Heart left ventricle (tissue), 16 donors: Measurements from ENCODE around the gene PRDM16. TPM values are rescaled to one million over a fixed set of nuclear protein-coding genes. Genes with fewer than 3 reads are reported as not detected.

Experiments used
- ATAC-seq, 4 donors: fragments of 200-7000 bp; cut with Tn5 transposase; one replicate each; pipeline ENCODE4 v1.9.1; 2020 to 2022; ENCODE audit warnings: moderate library complexity in 4 of 4, mild to moderate bottlenecking in 3 of 4, moderate number of reproducible peaks in 1 of 4
- DNase-seq, 5 donors: peaks; one replicate each; pipeline ENCODE4 v3.0.0-alpha.2; 2020
- H3K27ac ChIP-seq, 12 donors: fragments of 200-600 bp; sonication (generic) in 4 of 12; one replicate each; pipeline versions ENCODE4 v1.5.0 to v1.8.0; 2016 to 2022; ENCODE audit warnings: mild to moderate bottlenecking in 2 of 12
- H3K27me3 ChIP-seq, 9 donors: fragments of 200-600 bp; sonication (generic) in 2 of 9; one replicate each; pipeline versions ENCODE4 v1.5.1 to v1.8.0; 2016 to 2022; ENCODE audit warnings: mild to moderate bottlenecking in 3 of 9
- H3K36me3 ChIP-seq, 9 donors: fragments of 200-600 bp; sonication (generic) in 2 of 9; one replicate each; pipeline versions ENCODE4 v1.5.0 to v1.8.0; 2018 to 2022; ENCODE audit warnings: mild to moderate bottlenecking in 2 of 9
- H3K4me1 ChIP-seq, 12 donors: fragments of 200-600 bp; sonication (generic) in 4 of 12; one replicate each; pipeline versions ENCODE4 v1.5.0 to v1.8.0; 2016 to 2022; ENCODE audit warnings: mild to moderate bottlenecking in 3 of 12
- H3K4me3 ChIP-seq, 12 donors: fragments of 200-600 bp; sonication (generic) in 4 of 12; one replicate each; pipeline versions ENCODE4 v1.5.0 to v1.8.0; 2017 to 2022; ENCODE audit warnings: mild to moderate bottlenecking in 9 of 12, moderate library complexity in 4 of 12
- H3K9me3 ChIP-seq, 12 donors: fragments of 200-600 bp; sonication (generic) in 4 of 12; one replicate each; pipeline versions ENCODE4 v1.5.0 to v1.8.0; 2016 to 2022; ENCODE audit warnings: mild to moderate bottlenecking in 1 of 12
- CTCF ChIP-seq, 12 donors: fragments of 200-600 bp; sonication (generic) in 4 of 12; IDR thresholded peaks; one replicate each; pipeline versions ENCODE4 v1.5.0 to v1.8.0; 2018 to 2022; ENCODE audit warnings: antibody characterized with exemption in 12 of 12, mild to moderate bottlenecking in 5 of 12
- POLR2A ChIP-seq, 2 donors: fragments of 450-650 bp; IDR thresholded peaks; one replicate each; pipeline ENCODE4 v1.6.1; 2017; ENCODE audit warnings: antibody characterized with exemption in 2 of 2, mild to moderate bottlenecking in 2 of 2, moderate library complexity in 2 of 2
- WGBS, 4 donors: extraction: QIAGEN DNeasy Blood & Tissue Kit in 2 of 4; methylation state at CpG; one replicate each; pipeline versions ENCODE4 v1.1.5 to v1.1.7; 2013 to 2018; 5-methylcytosine and 5-hydroxymethylcytosine counted together
- intact Hi-C, 10 donors: fragments of 100-400 bp; cut with DNase I; formaldehyde crosslinking; loops; one replicate each; pipeline versions ENCODE4 v1.11.1 to v1.14.2; 2022
- polyA plus RNA-seq, 2 donors: library from polyadenylated mRNA; stranded (reverse); fragments of 200-250 nt; gene quantifications; one replicate each; pipeline ENCODE4 v1.2.3, GENCODE V29; 2013
- total RNA-seq, 9 donors: library from RNA; depleted of rRNA in 2 of 9; stranded (reverse); fragments of >200 nt in 2 of 9; fragmentation: NEBNext Ultra II Directional in 3 of 9; extraction: Animal tissue kit (Norgen Biotek cat#: 25700) in 3 of 9; gene quantifications; one replicate each; pipeline versions ENCODE4 v1.1.0 to v1.2.4, GENCODE V29; 2016 to 2023
- donor health status: ischemic (EF 13 %, LVEDD 7.1; RV severe dilation, severe dysfunction).
- donor health status: healthy with polysubstance abuse.
- donor health status: DM: no; HTN: yes; CAD: no.
- donor health status: DM: no; HTN: no; CAD: no.
- donor health status: ischemic (EF 25% LVEDD 6.9; RV normal size, moderate dysfunction).
- donor health status: ischemic (EF 25% LVEDD 5.7; RV mildly dilated, moderate dysfunction).
- donor health status: healthy.
- donor health status: DM: yes; HTN: yes; CAD: no.
- donor health status: ischemic (EF 35%, LVEDD 5.7; RV mildly dilated, moderate dysfunction).
- donor health status: nonischemic (EF 11% LVEDD 7.7; RV severe dilation, severe dysfunction).
- donor health status: DM: yes; HTN: yes; CAD: no.
- donor health status: PGD.
- donor health status: ischemic (EF 29% LVEDD 5.4; RV normal size, mild dysfunction).
- donor health status: nonischemic (EF 23%, LVEDD 6.1; RV moderate dilation, normal function).

Gene PRDM16
- total and polyA plus RNA-seq, 11 donors, result 6.0 to 22.7 (median 14.0) TPM

GRCh38 chr1:3249631-3250501 lies 180.9 kb downstream of the PRDM16 start:
- H3K4me1 ChIP-seq, result peaks cover 0 to 22% (median 0%) of the 10 kb centered on the region in 12 donors
- no peaks in the 10 kb centered on the region for H3K9me3 ChIP-seq
- H3K4me3 ChIP-seq, result no peak overlapping the region
- intact Hi-C loops, result no loop called here
- TF ChIP-seq POLR2A (IDR thresholded peaks at IDR 0.05) (no peak), CTCF (IDR thresholded peaks at IDR 0.05) (no peak)
- DNase-seq (no peak), ATAC-seq (no peak)
- H3K27ac ChIP-seq, result no peak overlapping the region
- peaks cover 0 to 18% (median 4%) of the 10 kb centered on the region in 9 donors for H3K27me3 ChIP-seq
- H3K36me3 ChIP-seq, result no peaks in the 10 kb centered on the region
- WGBS, 4 donors, result 54 to 70% (median 57%) methylated on average over 21 to 31 of the region's 31 CpGs

DNA sequence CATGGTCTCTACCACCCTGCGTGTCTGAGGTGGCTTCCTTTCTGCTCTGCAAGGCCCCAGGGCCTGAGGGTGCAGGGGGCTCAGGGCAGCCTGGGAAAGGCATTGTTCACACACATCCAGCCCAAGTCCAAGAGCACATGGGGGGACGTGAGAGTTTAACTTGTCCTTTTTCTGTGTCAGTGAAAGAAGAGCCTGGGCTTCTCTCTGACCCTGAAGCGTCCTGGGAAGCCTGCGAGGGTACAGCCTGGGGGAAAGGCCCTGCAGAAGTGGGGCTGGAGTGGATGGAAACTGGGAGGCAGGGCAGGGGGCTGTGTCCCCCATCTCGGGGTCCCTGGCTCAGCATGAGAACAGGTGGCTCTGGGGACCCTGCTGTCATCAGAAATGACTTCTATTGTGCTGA lies 181.6 kb downstream of the PRDM16 start:
- WGBS, 4 donors, result 62 to 78% (median 69%) methylated on average over 5 of the region's 5 CpGs
- peaks cover 0 to 22% (median 0%) of the 10 kb centered on the region in 12 donors for H3K4me1 ChIP-seq
- no peak overlapping the region for H3K4me3 ChIP-seq
- H3K9me3 ChIP-seq, result no peaks in the 10 kb centered on the region
- intact Hi-C loops, result no loop called here
- H3K27ac ChIP-seq, result no peak overlapping the region
- DNase-seq (no peak), ATAC-seq (no peak)
- TF ChIP-seq POLR2A (IDR thresholded peaks at IDR 0.05), result no peak
- TF ChIP-seq CTCF (IDR thresholded peaks at IDR 0.05), result no peak
- peaks cover 0 to 18% (median 4%) of the 10 kb centered on the region in 9 donors for H3K27me3 ChIP-seq
- no peaks in the 10 kb centered on the region for H3K36me3 ChIP-seq

DNA sequence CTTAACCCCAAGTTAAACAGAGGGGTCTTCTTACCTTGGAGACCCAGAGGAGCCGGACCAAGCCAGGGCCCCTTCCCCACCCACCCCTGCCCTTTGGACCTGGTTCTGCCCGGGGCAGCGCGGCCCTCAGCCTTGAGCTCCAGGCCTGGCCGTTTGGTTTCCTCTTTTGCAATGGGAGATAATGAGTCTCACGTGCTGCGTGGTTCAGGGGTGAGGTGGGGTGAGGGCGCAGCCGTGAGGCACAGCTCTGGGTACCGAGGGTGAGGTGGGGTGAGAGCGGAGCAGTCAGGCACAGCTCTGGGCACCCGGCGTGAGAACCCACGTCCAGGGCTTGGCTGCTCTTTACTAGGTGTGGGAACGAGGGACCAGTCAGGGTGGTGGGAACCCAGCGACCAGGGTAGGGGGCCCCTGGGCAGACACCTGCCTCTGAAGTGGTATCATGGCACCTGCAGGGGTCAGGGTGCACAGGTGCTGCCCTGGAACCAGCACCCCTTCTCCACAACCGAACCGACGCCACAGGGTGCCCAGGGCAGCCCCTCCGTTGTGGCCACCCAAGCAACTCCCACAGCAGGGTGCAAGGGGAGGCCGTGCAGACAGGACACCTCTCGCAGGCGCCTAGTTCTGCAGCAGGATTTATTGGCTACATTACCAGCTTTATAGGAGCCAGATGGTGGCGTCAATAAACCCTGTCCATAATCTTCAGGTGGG lies 182.2 kb downstream of the PRDM16 start:
- intact Hi-C loops, result no loop called here
- ATAC-seq (peak in 3 of 4 donors; percentile 20 to 47 (median 33)), DNase-seq (no peak)
- TF ChIP-seq POLR2A (IDR thresholded peaks at IDR 0.05), result no peak
- no peak for TF ChIP-seq CTCF (IDR thresholded peaks at IDR 0.05)
- H3K4me3 ChIP-seq, result no peak overlapping the region
- 62 to 75% (median 72%) methylated on average over 16 to 24 of the region's 24 CpGs for WGBS, 4 donors
- peaks cover 0 to 22% (median 0%) of the 10 kb centered on the region in 12 donors for H3K4me1 ChIP-seq
- peaks cover 0 to 18% (median 4%) of the 10 kb centered on the region in 9 donors for H3K27me3 ChIP-seq
- H3K9me3 ChIP-seq, result no peaks in the 10 kb centered on the region
- H3K27ac ChIP-seq, result no peak overlapping the region
- H3K36me3 ChIP-seq, result no peaks in the 10 kb centered on the region

DNA sequence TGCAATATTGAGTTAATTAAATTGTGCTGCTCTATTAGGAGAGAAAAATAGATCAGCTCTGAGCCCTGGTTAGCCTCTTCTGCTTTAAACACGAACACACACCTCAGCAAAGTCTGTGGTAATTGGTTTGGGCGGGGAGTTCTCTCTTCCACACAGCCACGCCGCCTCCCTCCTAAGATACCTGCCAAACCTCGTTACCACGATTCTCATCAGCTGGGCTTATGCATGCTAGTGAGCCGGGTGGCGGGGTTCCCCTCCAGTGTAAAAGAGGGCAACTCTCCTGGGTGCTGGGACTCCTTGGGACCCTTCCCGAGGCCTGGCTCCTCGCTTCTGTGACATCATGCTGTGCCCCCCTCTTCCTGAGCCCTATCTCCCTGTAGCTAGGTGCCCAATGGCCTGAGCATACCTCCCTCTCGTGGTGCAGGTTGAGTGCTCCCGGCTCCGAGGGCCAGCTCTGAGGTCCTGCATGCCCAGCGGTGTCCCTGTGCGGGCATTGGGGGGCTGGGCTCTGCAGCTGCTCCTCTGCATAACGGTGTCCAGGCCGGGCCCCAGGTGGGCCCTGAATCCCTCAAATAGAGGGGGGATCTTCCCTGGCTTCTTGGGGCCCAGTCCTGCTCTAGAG lies 182.9 kb downstream of the PRDM16 start:
- no peak for DNase-seq
- TF ChIP-seq CTCF (IDR thresholded peaks at IDR 0.05), result no peak
- TF ChIP-seq POLR2A (IDR thresholded peaks at IDR 0.05), result no peak
- Histone ChIP-seq H3K4me3 (no peak overlapping the region), H3K9me3 (peaks cover 0 to under 1% (median 0%) of the 10 kb centered on the region in 12 donors), H3K27ac (no peak overlapping the region), H3K27me3 (peaks cover 0 to 16% (median 3%) of the 10 kb centered on the region in 9 donors), H3K4me1 (peaks cover 0 to 22% (median 0%) of the 10 kb centered on the region in 12 donors), H3K36me3 (no peaks in the 10 kb centered on the region)
- WGBS, 4 donors, result 64 to 77% (median 75%) methylated on average over 17 of the region's 17 CpGs
- intact Hi-C loops, result no loop called here
- ATAC-seq, result no peak
